Activated CD4-positive, alpha-beta T cell treated with anti-CD3 and anti-CD28 coated beads for 1 hour (primary cell): ENCODE measurements around the gene RILPL1.
"Not testable (repeated sequence)": the region's sequence is repeated elsewhere in the genome, so short reads cannot be mapped to it uniquely, and the experiment has no call there.

Source experiments
- DNase-seq: peaks from one replicate; pipeline ENCODE4 v3.0.0-alpha.2; 2020

RILPL1 gene

GRCh38 chr12:123528858-123529257, 4.7 kb downstream of the RILPL1 start:
- DNase-seq = no peak

- DNase-seq = no peak
Observed at GRCh38 chr12:123526542-123527080, 6.9 kb downstream of the RILPL1 start.

- no peak for DNase-seq
Observed at GRCh38 chr12:123524378-123524777, 9.1 kb downstream of the RILPL1 start.

GRCh38 chr12:123523518-123523917, 10.0 kb downstream of the RILPL1 start:
- DNase-seq = no peak

DNA sequence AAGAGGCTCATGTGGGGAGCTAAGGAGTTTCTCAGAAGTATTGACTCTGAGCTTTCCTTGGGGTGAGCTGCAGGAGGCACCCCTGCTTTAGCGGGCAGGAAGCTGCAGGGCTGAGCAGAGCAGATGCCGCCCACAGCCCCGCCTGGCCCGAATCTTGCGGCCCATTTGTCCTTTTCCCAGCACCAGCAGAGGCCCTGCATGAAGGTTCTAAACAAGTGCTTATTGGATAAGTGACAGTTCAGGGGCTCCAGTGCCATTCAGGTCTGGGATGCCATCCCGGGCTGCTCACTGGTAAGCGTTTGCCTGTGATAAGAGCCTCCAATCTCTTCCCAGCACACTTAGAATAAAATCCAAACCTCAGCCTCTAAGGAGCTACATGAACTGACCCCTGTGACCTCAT, 11.4 kb downstream of the RILPL1 start:
- DNase-seq = no peak

- no peak for DNase-seq
Observed at GRCh38 chr12:123520567-123521474, 12.7 kb downstream of the RILPL1 start.

- DNase-seq = no peak
Observed at GRCh38 chr12:123519141-123520001, 14.1 kb downstream of the RILPL1 start.

- DNase-seq = no peak
Observed at GRCh38 chr12:123516216-123516780, 17.2 kb downstream of the RILPL1 start.

- not testable (repeated sequence) for DNase-seq
Observed at GRCh38 chr12:123514582-123515221, 18.8 kb downstream of the RILPL1 start.

DNA sequence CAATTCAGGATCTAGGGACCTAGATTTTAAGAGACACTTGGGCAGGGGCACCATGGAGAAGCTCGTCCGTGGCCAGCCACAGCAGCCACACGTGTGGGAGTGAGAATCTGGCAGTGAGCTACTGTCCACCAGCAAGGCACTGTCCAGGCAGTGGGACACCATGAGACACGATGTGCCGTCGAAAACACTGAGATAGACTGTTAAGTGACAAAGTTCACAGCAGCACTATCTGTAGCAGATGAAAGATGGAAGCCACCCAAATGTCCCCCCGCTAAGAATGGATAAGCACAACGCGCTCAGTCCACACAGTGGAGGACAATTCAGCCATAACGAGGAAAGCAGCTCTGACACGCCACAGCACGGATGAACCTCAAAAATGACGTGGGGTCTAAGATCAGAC, 19.7 kb downstream of the RILPL1 start:
- no peak for DNase-seq

- no peak for DNase-seq
Observed at GRCh38 chr12:123512838-123513665, 20.5 kb downstream of the RILPL1 start.

- DNase-seq = no peak
Observed at GRCh38 chr12:123506843-123507236, 26.7 kb downstream of the RILPL1 start.

- no peak for DNase-seq
Observed at GRCh38 chr12:123506059-123506842, 27.3 kb downstream of the RILPL1 start.

DNA sequence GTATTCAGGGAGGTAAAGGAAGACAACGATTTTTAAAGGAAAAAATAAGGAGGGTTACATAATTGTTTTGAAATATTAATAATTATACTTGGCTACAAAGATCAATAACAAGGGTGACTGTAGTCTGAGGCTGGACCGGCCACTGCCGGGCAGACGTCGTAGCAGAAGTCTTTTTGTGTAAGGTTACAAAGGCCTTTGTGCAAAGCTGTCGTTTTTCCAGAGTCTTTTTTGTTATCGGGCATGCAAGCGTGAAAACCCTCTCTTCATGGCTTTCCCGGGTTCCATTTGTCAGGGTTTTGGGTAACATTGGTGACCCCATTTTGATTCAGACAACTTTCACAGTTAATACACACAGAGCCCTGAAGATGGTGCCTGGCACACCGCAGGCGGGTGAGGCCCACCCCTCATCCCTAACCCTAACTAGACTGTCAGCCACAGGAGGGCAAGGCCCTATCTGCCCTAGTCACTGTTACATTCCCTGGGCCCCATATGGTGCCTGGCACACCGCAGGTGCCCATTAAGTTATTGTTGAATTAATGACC, 31.3 kb downstream of the RILPL1 start:
- DNase-seq = no peak

GRCh38 chr12:123499332-123499731, 34.2 kb downstream of the RILPL1 start:
- DNase-seq = no peak

DNA sequence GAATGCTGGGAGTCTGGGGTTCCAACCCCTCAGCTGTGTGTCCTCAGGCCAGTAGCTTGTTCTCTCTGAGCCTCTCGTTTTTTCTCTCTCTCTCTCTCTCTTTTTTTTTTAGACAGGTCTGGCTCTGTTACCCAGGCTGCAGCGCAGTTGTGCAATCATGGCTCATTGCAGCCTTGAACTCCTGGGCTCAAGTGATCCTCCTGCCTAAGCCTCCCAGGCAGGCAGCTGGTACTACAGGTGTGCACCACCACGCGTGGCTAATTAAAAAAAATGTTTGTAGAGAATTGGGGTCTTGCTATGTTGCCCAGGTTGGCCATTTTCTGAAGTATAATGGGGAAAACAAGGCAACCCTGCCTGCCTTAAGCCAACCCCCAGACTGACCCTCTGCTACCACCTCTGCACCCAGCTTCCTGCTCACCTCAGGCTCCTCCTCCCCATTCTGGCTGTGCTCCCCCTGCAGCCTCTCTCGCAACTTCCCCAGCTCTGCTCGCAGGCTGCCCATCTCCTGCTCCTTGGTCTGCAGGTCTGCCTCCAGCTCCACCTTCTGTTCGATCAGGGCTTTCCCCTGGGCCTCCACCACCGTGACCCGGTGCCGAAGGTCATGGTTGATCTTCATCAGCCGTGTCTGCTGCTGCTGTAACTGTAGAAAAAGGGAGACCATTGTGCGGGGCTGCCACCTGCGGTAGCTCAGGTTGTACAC, 35.2 kb downstream of the RILPL1 start:
- no peak for DNase-seq

DNA sequence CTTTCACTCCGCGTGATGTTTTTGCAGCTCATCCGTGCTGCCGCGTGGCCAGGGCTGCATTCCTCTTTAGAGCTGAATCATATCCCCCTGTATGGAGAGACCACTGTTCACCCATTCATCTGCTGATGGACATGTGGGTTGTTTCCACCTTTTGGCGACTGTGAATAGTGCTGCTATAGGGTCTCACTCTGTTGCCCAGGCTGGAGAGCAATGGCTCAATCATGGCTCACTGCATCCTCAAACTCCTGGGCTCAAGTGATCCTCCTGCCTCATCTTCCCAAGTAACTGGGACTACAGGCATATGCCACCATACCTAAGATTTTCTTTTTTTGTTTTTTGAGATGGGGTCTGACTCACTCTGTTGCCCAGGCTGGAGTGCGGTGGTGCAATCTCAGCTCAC, 36.5 kb downstream of the RILPL1 start:
- no peak for DNase-seq

DNA sequence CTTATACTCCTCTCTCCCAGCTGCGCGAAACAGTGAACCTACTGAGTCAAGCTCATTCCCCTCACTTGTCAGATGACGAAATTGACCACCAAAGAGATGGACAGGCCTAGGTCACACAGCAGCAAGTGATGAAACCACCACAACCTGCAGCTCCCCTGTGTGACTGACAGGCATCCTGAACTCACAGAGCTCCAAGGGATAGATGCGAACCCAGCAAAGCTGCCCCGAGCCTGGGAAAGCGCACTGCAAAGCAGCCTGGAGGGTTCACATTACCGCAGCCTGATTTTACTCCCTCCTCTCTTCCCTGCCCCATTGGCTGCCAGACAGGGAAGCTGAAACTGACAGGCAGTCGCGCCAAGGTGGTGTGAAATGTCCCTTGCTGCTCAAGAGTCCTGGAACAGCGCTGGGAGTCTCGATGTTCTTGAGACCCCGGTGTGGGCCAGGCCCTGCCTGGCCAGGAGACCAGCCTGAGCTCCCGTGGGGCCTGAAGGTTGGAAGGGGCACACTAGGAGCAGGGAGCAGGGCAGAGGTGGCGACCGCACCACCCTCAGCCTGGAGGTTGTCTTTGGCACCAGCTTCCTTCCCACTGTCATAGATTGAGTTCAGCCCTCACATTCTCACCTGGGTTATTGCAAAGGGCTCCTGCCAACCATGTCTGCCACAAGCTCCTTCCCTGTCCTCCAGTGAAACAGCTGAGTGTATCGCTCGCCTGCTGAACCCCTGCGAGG, 39.2 kb downstream of the RILPL1 start:
- DNase-seq = no peak

DNA sequence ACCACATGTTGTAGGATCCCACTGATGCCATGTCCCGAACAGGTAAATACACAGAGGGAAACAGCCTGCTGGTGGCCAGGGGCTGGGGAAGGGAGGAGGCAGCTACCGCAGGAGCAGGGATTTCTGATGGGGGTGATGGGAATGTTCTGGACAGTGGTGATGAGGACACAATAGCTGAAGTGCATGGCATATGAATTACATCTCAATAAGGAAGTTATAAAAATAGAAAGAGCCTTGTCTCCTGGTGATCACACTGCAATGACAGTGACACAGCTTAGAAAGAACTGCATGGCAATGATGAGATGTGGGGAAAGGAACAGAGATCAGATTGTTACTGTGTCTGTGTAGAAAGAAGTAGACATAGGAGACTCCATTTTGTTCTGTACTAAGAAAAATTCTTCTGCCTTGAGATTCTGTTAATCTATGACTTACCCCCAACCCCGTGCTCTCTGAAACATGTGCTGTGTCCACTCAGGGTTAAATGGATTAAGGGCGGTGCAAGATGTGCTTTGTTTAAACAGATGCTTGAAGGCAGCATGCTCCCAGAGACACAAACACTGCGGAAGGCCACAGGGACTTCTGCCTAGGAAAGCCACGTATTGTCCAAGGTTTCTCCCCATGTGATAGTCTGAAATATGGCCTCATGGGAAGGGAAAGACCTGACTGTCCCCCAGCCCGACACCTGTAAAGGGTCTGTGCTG, 41.0 kb downstream of the RILPL1 start:
- not testable (repeated sequence) for DNase-seq
